H1 (cell line): ENCODE data around the gene ATR. TPM values are rescaled to one million over a fixed set of nuclear protein-coding genes. Genes with fewer than 3 reads are reported as not detected.

Experiments used
- CTCF ChIA-PET: fragments of 300-600 bp; sonication (Branson Sonifier 250); formaldehyde crosslinking; loops from one replicate; lab custom pipeline; 2021; ENCODE audit not compliant: partially characterized antibody; lab: Charles Lee
- POLR2A ChIA-PET: fragments of 300-600 bp; sonication (Branson Sonifier 250); formaldehyde crosslinking; loops from one replicate; lab custom pipeline; 2021; ENCODE audit warnings: inconsistent platforms; ENCODE audit not compliant: partially characterized antibody; lab: Charles Lee
- DNase-seq, 2 experiments: peaks; one replicate each; pipeline versions ENCODE4 v3.0.0 to v3.0.0-alpha.2; 2010 to 2022; ENCODE audit warnings: low spot score in 2 of 2, low read depth in 1 of 2, mixed read lengths in 1 of 2
- FAIRE-seq: peaks from 2 replicates; lab custom pipeline; 2011; peaks lifted over from hg19 to GRCh38; lab: Jason Lieb, UNC
- H2AFZ ChIP-seq: 2 replicates; pipeline ENCODE4 v1.8.1; 2012; ENCODE audit warnings: low read length, inconsistent platforms
- H2AK5ac ChIP-seq: 2 replicates; pipeline ENCODE4 v1.6.1; 2013; ENCODE audit warnings: low read depth, low read length
- H2BK120ac ChIP-seq: replicated peaks from 2 replicates; pipeline ENCODE3; 2013; ENCODE audit warnings: low read depth, low read length, inconsistent platforms
- H2BK12ac ChIP-seq: 2 replicates; pipeline ENCODE4 v1.6.1; 2013; ENCODE audit warnings: low read depth, low read length
- H2BK15ac ChIP-seq: 2 replicates; pipeline ENCODE4 v1.6.1; 2013; ENCODE audit warnings: low read length
- H2BK20ac ChIP-seq: 2 replicates; pipeline ENCODE4 v1.6.1; 2013; ENCODE audit warnings: low read length
- H2BK5ac ChIP-seq: 2 replicates; pipeline ENCODE4 v1.6.1; 2013; ENCODE audit warnings: low read depth, low read length
- H3K14ac ChIP-seq: 2 replicates; pipeline ENCODE4 v1.6.1; 2013; ENCODE audit warnings: inconsistent platforms; ENCODE audit not compliant: insufficient read length
- H3K18ac ChIP-seq: 2 replicates; pipeline ENCODE4 v1.6.1; 2013; ENCODE audit warnings: low read length; ENCODE audit errors: extremely low read depth
- H3K23ac ChIP-seq: 2 replicates; pipeline ENCODE4 v1.6.1; 2013; ENCODE audit warnings: inconsistent platforms; ENCODE audit not compliant: insufficient read length
- H3K23me2 ChIP-seq: 2 replicates; pipeline ENCODE4 v1.6.1; 2013; ENCODE audit warnings: low read depth, low read length
- H3K27ac ChIP-seq: 2 replicates; pipeline ENCODE4 v1.6.1; 2011; ENCODE audit warnings: low read depth, low read length, inconsistent platforms
- H3K27me3 ChIP-seq, 4 experiments: replicated peaks in 1 of 4; 1 replicate in 1 of 4; 2 replicates in 3 of 4; pipeline versions ENCODE4 v1.6.1 to v1.8.1; 2011 to 2013; ENCODE audit warnings: low read length in 3 of 4, mild to moderate bottlenecking in 3 of 4, inconsistent platforms in 2 of 4, mixed read lengths in 2 of 4, moderate library complexity in 1 of 4; ENCODE audit not compliant: control insufficient read depth in 3 of 4, insufficient read depth in 3 of 4; ENCODE audit errors: extremely low read depth in 1 of 4
- H3K36me3 ChIP-seq, 4 experiments: 2 replicates each; pipeline versions ENCODE4 v1.6.1 to v1.8.1; 2011 to 2013; ENCODE audit warnings: mild to moderate bottlenecking in 4 of 4, low read length in 3 of 4, moderate library complexity in 2 of 4, control low read depth in 1 of 4, inconsistent platforms in 1 of 4; ENCODE audit not compliant: insufficient read depth in 4 of 4, control insufficient read depth in 2 of 4
- H3K4ac ChIP-seq: replicated peaks from 2 replicates; pipeline ENCODE3; 2013; ENCODE audit warnings: low read length, low read depth, mixed read lengths, inconsistent platforms; ENCODE audit not compliant: insufficient read length
- H3K4me1 ChIP-seq, 4 experiments: replicated peaks in 1 of 4; 1 replicate in 1 of 4; 2 replicates in 3 of 4; pipeline versions ENCODE4 v1.6.1 to v1.8.1; 2011 to 2013; ENCODE audit warnings: low read length in 3 of 4, inconsistent platforms in 2 of 4, mixed read lengths in 1 of 4; ENCODE audit not compliant: insufficient read depth in 4 of 4, control insufficient read depth in 3 of 4
- H3K4me2 ChIP-seq, 2 experiments: 2 replicates each; pipeline versions ENCODE4 v1.6.1 to v1.8.1; 2011 to 2013; ENCODE audit warnings: low read depth in 2 of 2, low read length in 2 of 2, control low read depth in 1 of 2, inconsistent platforms in 1 of 2, mild to moderate bottlenecking in 1 of 2; ENCODE audit not compliant: insufficient read depth in 1 of 2
- H3K4me3 ChIP-seq, 4 experiments: fragments of 200-600, 300-600 bp in 1 of 4; sonication (generic), shearing (Covaris generic), sonication (Bioruptor Twin) in 1 of 4; 2 replicates each; pipeline versions ENCODE4 v1.5.1 to v1.8.1; 2011 to 2016; ENCODE audit warnings: low read length in 4 of 4, low read depth in 3 of 4, control low read depth in 2 of 4, inconsistent platforms in 2 of 4, mild to moderate bottlenecking in 2 of 4, mixed read lengths in 1 of 4, moderate library complexity in 1 of 4; ENCODE audit not compliant: insufficient read depth in 2 of 4; ENCODE audit errors: extremely low read depth in 1 of 4
- H3K56ac ChIP-seq: replicated peaks from 2 replicates; pipeline ENCODE3; 2013; ENCODE audit warnings: low read depth, mild to moderate bottlenecking, mixed read lengths, low read length, inconsistent platforms; ENCODE audit not compliant: insufficient read length
- H3K79me1 ChIP-seq: 2 replicates; pipeline ENCODE4 v1.6.1; 2013; ENCODE audit warnings: low read depth, low read length, control low read depth
- H3K79me2 ChIP-seq, 2 experiments: 2 replicates each; pipeline versions ENCODE4 v1.6.1 to v1.8.1; 2012 to 2013; ENCODE audit warnings: low read length in 2 of 2, mild to moderate bottlenecking in 2 of 2, inconsistent platforms in 1 of 2; ENCODE audit not compliant: insufficient read depth in 2 of 2, control insufficient read depth in 1 of 2
- H3K9ac ChIP-seq, 4 experiments: replicated peaks in 1 of 4; 1 replicate in 1 of 4; 2 replicates in 3 of 4; pipeline versions ENCODE4 v1.6.1 to v1.8.1; 2011 to 2013; ENCODE audit warnings: low read depth in 3 of 4, low read length in 3 of 4, control low read depth in 2 of 4, mild to moderate bottlenecking in 2 of 4, moderate library complexity in 2 of 4, inconsistent platforms in 1 of 4; ENCODE audit errors: extremely low read depth in 1 of 4
- H3K9me3 ChIP-seq, 2 experiments: 2 replicates each; pipeline versions ENCODE4 v1.6.1 to v1.8.1; 2012 to 2013; ENCODE audit warnings: mild to moderate bottlenecking in 2 of 2, moderate library complexity in 2 of 2, control low read depth in 1 of 2, inconsistent platforms in 1 of 2, low read depth in 1 of 2, low read length in 1 of 2, mixed read lengths in 1 of 2; ENCODE audit not compliant: insufficient read depth in 2 of 2
- H4K20me1 ChIP-seq, 2 experiments: replicated peaks in 1 of 2; 2 replicates each; pipeline versions ENCODE3 to v1.8.1; 2011 to 2013; ENCODE audit warnings: inconsistent platforms in 2 of 2, low read length in 2 of 2, mild to moderate bottlenecking in 1 of 2; ENCODE audit not compliant: insufficient read depth in 2 of 2, control insufficient read depth in 1 of 2
- H4K5ac ChIP-seq: 2 replicates; pipeline ENCODE4 v1.6.1; 2013; ENCODE audit warnings: low read length, low read depth, mixed read lengths, inconsistent platforms; ENCODE audit not compliant: insufficient read length
- H4K8ac ChIP-seq: 2 replicates; pipeline ENCODE4 v1.8.0; 2013; ENCODE audit warnings: mild to moderate bottlenecking, moderate library complexity, low read length, inconsistent platforms; ENCODE audit not compliant: insufficient read depth; ENCODE audit errors: extremely low read depth
- H4K91ac ChIP-seq: replicated peaks from 2 replicates; pipeline ENCODE3; 2013; ENCODE audit warnings: low read length, mixed read lengths, inconsistent platforms; ENCODE audit not compliant: insufficient read length
- CBX8 ChIP-seq: fragments of 300-800, 300-1000 bp; sonication (generic); IDR thresholded peaks from 2 replicates; pipeline ENCODE4 v1.7.1; 2016; ENCODE audit warnings: low read depth, low read length, borderline replicate concordance
- HDAC6 ChIP-seq: IDR thresholded peaks from one replicate; pipeline ENCODE4 v1.7.1; 2012; ENCODE audit warnings: low read depth, mild to moderate bottlenecking, inconsistent platforms, low read length, moderate library complexity
- KDM4A ChIP-seq: IDR thresholded peaks from one replicate; pipeline ENCODE4 v1.7.1; 2012; ENCODE audit warnings: low read depth, mild to moderate bottlenecking, moderate library complexity, low read length, inconsistent platforms; ENCODE audit not compliant: severe bottlenecking
- PHF8 ChIP-seq: fragments of 200-600 bp; sonication (generic); conservative IDR thresholded peaks from 2 replicates; pipeline ENCODE4 v1.7.1; 2012; ENCODE audit warnings: low read depth, mild to moderate bottlenecking, inconsistent platforms, low read length, moderate library complexity
- RBBP5 ChIP-seq: IDR thresholded peaks from 2 replicates; pipeline ENCODE4 v1.7.1; 2012; ENCODE audit warnings: low read depth, mild to moderate bottlenecking, inconsistent platforms, low read length, moderate library complexity, borderline replicate concordance
- RXRA ChIP-seq: IDR thresholded peaks from 2 replicates; pipeline ENCODE4 v1.6.1; 2011; ENCODE audit warnings: low read depth, mild to moderate bottlenecking, low read length, moderate library complexity; ENCODE audit not compliant: insufficient read depth
- SIRT6 ChIP-seq: IDR thresholded peaks from one replicate; pipeline ENCODE4 v1.7.1; 2012; ENCODE audit warnings: low read length, inconsistent platforms
- SP2 ChIP-seq: IDR thresholded peaks from 2 replicates; pipeline ENCODE4 v1.6.1; 2012; ENCODE audit warnings: mild to moderate bottlenecking, low read length, inconsistent platforms
- TCF12 ChIP-seq: IDR thresholded peaks from 2 replicates; pipeline ENCODE4 v1.6.1; 2011; ENCODE audit warnings: low read depth, mild to moderate bottlenecking, low read length
- WGBS, 2 experiments: shearing (Covaris generic) in 1 of 2; methylation state at CpG; one replicate each; pipeline versions ENCODE4 v1.1.6 to v1.1.7; 2013 to 2015; ENCODE audit warnings: low lambda C conversion rate in 2 of 2, mixed read lengths in 2 of 2, inconsistent platforms in 1 of 2, low coverage in 1 of 2, missing lambda C conversion rate in 1 of 2; ENCODE audit not compliant: insufficient replicate concordance in 2 of 2, insufficient coverage in 1 of 2, insufficient read length in 1 of 2; ENCODE audit errors: extremely low coverage in 1 of 2, missing lambda C conversion rate in 1 of 2; 5-methylcytosine and 5-hydroxymethylcytosine counted together
- polyA plus RNA-seq, 7 experiments: library from polyadenylated mRNA; depleted of rRNA in 3 of 7; stranded (reverse) in 5 of 7; unstranded in 2 of 7; fragments of >200 nt in 5 of 7; fragments of 200-250 nt in 2 of 7; gene quantifications; 1 replicate in 5 of 7; 2 replicates in 1 of 7; 4 replicates in 1 of 7; pipeline versions ENCODE4 v1.2.1 to v1.2.3, GENCODE V29; 2011 to 2013; ENCODE audit warnings: missing spikeins in 2 of 7, mixed read lengths in 2 of 7
- total RNA-seq: library from RNA; stranded (reverse); fragmentation: NEBNext Ultra II Directional; extraction: Animal tissue kit (Norgen Biotek cat#: 25700); gene quantifications from 2 replicates; pipeline ENCODE4 v1.2.1, GENCODE V29; 2021
- TF ChIP-seq, protein P1 (sequence below): IDR thresholded peaks from 2 replicates; pipeline ENCODE4 v1.6.1; 2011; ENCODE audit warnings: low read length, improper control_type of control experiment
- TF ChIP-seq, protein P2 (sequence below): IDR thresholded peaks from 2 replicates; pipeline ENCODE4 v1.6.1; 2012; ENCODE audit warnings: inconsistent platforms

Gene ATR
- total and polyA plus RNA-seq, 2 of the 8 experiments (the other 6 are each of a cell fraction or from before 2014, with no cell fraction given): 8.4 to 23.2 TPM

DNA sequence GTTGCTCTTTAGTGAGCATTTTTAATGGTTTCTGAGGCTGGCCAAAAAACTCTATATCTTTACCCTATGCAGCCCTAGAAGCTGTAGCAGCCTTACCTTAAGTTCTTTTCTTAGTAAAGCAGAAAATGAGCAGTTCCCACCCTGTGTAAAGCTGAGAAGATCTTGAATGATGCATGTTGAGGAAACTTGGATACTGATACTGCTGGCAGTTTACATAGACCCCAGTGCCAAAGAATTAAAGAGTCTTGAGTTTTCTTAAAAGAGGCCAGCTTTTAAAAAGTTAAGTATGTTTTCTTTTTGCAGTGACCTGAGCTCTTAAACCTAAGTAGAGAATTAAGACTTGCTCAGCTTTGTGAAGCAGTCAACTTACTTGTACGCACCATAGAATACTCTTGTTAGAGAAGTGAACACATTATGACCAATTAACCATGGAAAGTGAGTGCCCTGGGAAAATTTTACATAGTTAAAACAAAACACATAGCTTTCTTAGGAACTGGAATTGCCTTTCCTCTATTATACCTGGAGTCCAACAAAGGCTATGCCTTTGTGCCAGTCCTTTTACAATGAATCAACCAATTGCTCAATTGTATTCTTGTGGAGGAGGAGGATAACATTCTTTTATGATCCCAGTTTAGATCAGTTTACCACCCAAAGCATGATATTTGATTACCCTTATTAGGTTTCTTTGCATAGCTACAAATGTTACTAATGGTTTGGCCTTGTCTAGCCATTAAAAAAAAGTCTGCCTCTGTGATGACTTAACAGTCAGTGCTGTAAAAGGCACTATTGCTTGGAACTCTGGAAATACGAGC is 46.0 kb upstream of the ATR start:
- no peaks in the 10 kb centered on the region for H3K9me3 ChIP-seq
- no peak overlapping the region for H2BK120ac ChIP-seq
- H3K4me1 ChIP-seq: no peaks in the 10 kb centered on the region
- no peak overlapping the region for H2AFZ ChIP-seq
- no peak overlapping the region for H2BK20ac ChIP-seq
- H4K20me1 ChIP-seq: no peaks in the 10 kb centered on the region
- H3K23ac ChIP-seq: no peak overlapping the region
- H3K18ac ChIP-seq: no peak overlapping the region
- ChIA-PET CTCF (interaction anchor here (0.6 to 1.7 kb wide), 5 partner anchors 15 to 370 kb away, joined by 3 to 5 read pairs (median 3); no protein-coding TSS in a partner anchor), POLR2A (interaction anchor here (2.1 kb wide), 1 partner anchor 18 kb away, joined by 4 read pairs; no protein-coding TSS in a partner anchor)
- no peak for FAIRE-seq
- no peak overlapping the region for H3K4me2 ChIP-seq
- no peak overlapping the region for H3K14ac ChIP-seq
- no peaks in the 10 kb centered on the region for H3K79me1 ChIP-seq
- H3K9ac ChIP-seq: no peak overlapping the region
- DNase-seq: no peak
- H3K4me3 ChIP-seq: no peak overlapping the region
- no peak overlapping the region for H2BK15ac ChIP-seq
- H3K27me3 ChIP-seq: no peaks in the 10 kb centered on the region
- no peak overlapping the region for H3K27ac ChIP-seq
- H3K36me3 ChIP-seq: no peaks in the 10 kb centered on the region
- H4K5ac ChIP-seq: no peak overlapping the region
- H4K8ac ChIP-seq: no peak overlapping the region
- no peak overlapping the region for H4K91ac ChIP-seq
- no peak overlapping the region for H3K56ac ChIP-seq
- H3K4ac ChIP-seq: no peak overlapping the region
- 91% methylated on average over 2 of the region's 2 CpGs; no CpG with 5 or more reads in 1 of the 2 experiments for WGBS, 2 experiments
- no peak overlapping the region for H2BK12ac ChIP-seq
- H3K23me2 ChIP-seq: no peaks in the 10 kb centered on the region
- H2AK5ac ChIP-seq: no peak overlapping the region
- no peaks in the 10 kb centered on the region for H3K79me2 ChIP-seq
- H2BK5ac ChIP-seq: no peak overlapping the region
- no peak for TF ChIP-seq SP2
- no peak for TF ChIP-seq TCF12
- TF ChIP-seq RXRA: no peak
- no peak for TF ChIP-seq RBBP5
- no peak for TF ChIP-seq PHF8
- no peak for TF ChIP-seq CBX8
- TF ChIP-seq, protein P1, sequence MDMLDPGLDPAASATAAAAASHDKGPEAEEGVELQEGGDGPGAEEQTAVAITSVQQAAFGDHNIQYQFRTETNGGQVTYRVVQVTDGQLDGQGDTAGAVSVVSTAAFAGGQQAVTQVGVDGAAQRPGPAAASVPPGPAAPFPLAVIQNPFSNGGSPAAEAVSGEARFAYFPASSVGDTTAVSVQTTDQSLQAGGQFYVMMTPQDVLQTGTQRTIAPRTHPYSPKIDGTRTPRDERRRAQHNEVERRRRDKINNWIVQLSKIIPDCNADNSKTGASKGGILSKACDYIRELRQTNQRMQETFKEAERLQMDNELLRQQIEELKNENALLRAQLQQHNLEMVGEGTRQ: no peak
- TF ChIP-seq HDAC6: no peak
- TF ChIP-seq, protein P2, sequence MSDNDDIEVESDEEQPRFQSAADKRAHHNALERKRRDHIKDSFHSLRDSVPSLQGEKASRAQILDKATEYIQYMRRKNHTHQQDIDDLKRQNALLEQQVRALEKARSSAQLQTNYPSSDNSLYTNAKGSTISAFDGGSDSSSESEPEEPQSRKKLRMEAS: no peak
- no peak for TF ChIP-seq SIRT6
- TF ChIP-seq KDM4A: no peak
